Thymus (tissue), 11 donors: ENCODE results near the gene NCKIPSD. TPM values are rescaled to one million over a fixed set of nuclear protein-coding genes. Genes with fewer than 3 reads are reported as not detected.
A peak's percentile ranks its signal among the peaks of the same experiment; 100 is the strongest.

Experiments
- DNase-seq, 9 donors: peaks; one replicate each; pipeline ENCODE4 v3.0.0-alpha.2; 2013; ENCODE audit warnings: low spot score in 9 of 9, low read depth in 6 of 9, missing footprints in 1 of 9
- H3K27ac ChIP-seq, 2 donors: one replicate each; pipeline ENCODE4 v1.5.1; 2013; ENCODE audit warnings: control low read depth in 1 of 2, low read depth in 1 of 2, low read length in 1 of 2, mild to moderate bottlenecking in 1 of 2, moderate library complexity in 1 of 2
- H3K27me3 ChIP-seq, 2 donors: one replicate each; pipeline ENCODE4 v1.5.1; 2013; ENCODE audit warnings: low read length in 1 of 2; ENCODE audit not compliant: control insufficient read depth in 2 of 2, insufficient read depth in 1 of 2
- H3K36me3 ChIP-seq, 2 donors: one replicate each; pipeline ENCODE4 v1.5.1; 2013; ENCODE audit warnings: low read length in 1 of 2, mild to moderate bottlenecking in 1 of 2, moderate library complexity in 1 of 2; ENCODE audit not compliant: control insufficient read depth in 2 of 2, insufficient read depth in 2 of 2
- H3K4me1 ChIP-seq, 2 donors: one replicate each; pipeline ENCODE4 v1.5.1; 2013; ENCODE audit warnings: low read length in 2 of 2; ENCODE audit not compliant: control insufficient read depth in 2 of 2, insufficient read depth in 2 of 2
- H3K4me3 ChIP-seq, 2 donors: one replicate each; pipeline ENCODE4 v1.5.1; 2013; ENCODE audit warnings: low read length in 2 of 2, control low read depth in 1 of 2, mild to moderate bottlenecking in 1 of 2
- H3K9me3 ChIP-seq, 2 donors: one replicate each; pipeline ENCODE4 v1.5.1; 2013; ENCODE audit warnings: low read length in 1 of 2, mild to moderate bottlenecking in 1 of 2; ENCODE audit not compliant: control insufficient read depth in 2 of 2, insufficient read depth in 1 of 2
- WGBS: extraction: QIAGEN DNeasy Blood & Tissue Kit; methylation state at CpG from one replicate; pipeline ENCODE4 v1.1.7; 2013; 5-methylcytosine and 5-hydroxymethylcytosine counted together
- polyA plus RNA-seq: library from polyadenylated mRNA; stranded (reverse); fragments of 200-250 nt; gene quantifications from one replicate; pipeline ENCODE4 v1.2.3, GENCODE V29; 2013
- total RNA-seq: library from RNA; stranded (reverse); fragments of 120-200 nt; gene quantifications from one replicate; pipeline ENCODE4 v1.2.4, GENCODE V29; 2013
- donor health status: healthy.

The NCKIPSD gene
- total and polyA plus RNA-seq, 2 donors = 7.0 to 8.8 TPM

DNA sequence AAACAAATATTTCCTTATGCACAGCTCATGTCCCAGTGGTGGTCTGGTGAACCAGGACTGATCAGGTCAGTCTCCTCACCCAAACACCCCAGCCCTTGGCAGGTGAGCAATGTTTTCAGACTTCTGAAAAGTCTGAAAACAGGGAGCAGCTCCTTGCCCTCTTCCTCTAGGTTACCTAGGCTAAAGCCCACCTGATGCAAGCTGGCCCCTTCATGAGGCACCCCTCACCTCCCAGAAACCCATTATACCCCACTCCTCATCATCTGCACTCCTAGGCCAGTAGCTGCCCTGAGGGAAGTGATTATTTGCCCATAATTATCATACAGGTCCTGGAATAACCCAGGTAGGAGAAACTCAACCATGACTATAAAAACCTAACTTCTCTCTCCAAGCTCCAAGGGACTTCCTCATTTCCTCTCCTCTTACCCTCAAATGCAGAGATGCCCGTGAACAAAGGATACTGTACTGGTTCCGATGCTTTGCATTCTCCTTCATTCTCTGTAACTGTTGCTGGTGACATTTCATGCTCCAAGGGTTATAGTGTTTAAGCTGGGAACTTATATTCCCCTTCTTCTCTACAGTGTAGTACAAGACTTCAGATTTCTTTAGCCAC is 5.2 kb upstream of the NCKIPSD start:
- Histone ChIP-seq H3K4me3 (no peak overlapping the region), H3K27me3 (no peaks in the 10 kb centered on the region), H3K4me1 (peaks cover 0 to 7% of the 10 kb centered on the region in 2 donors), H3K36me3 (peaks cover 81 to 88% of the 10 kb centered on the region in 2 donors), H3K27ac (no peak overlapping the region), H3K9me3 (no peaks in the 10 kb centered on the region)
- WGBS = 97% methylated on average over 2 of the region's 2 CpGs
- DNase-seq = no peak

GRCh38 chr3:48689384-48689783 is 3.7 kb upstream of the NCKIPSD start:
- H3K36me3 ChIP-seq = peaks cover 65 to 74% of the 10 kb centered on the region in 2 donors
- H3K4me3 ChIP-seq = no peak overlapping the region
- no peak for DNase-seq
- no peaks in the 10 kb centered on the region for H3K27me3 ChIP-seq
- no peaks in the 10 kb centered on the region for H3K9me3 ChIP-seq
- H3K27ac ChIP-seq = no peak overlapping the region
- 86% methylated on average over 5 of the region's 5 CpGs for WGBS
- peaks cover 5 to 18% of the 10 kb centered on the region in 2 donors for H3K4me1 ChIP-seq

DNA sequence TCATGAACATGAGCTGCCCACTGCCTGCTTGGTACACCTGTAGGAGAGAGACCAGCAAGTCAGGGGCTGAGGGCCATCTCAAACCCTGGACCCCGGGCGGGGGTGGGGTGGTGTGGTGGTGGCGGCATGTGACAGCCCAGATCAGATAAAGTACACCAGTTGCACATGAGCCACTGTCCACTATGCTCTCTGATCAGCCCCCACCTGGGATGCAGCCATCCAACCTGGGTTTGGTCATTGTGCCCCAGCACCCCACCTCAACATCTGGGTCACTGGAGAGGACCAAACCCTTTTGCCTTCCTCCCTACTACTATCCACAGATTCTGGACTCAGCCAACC is 3.0 kb upstream of the NCKIPSD start:
- WGBS = 96% methylated on average over 3 of the region's 3 CpGs
- Histone ChIP-seq H3K27ac (no peak overlapping the region), H3K36me3 (peaks cover 60 to 68% of the 10 kb centered on the region in 2 donors), H3K27me3 (no peaks in the 10 kb centered on the region), H3K4me3 (no peak overlapping the region), H3K9me3 (peaks cover 0 to 2% of the 10 kb centered on the region in 2 donors), H3K4me1 (peaks cover 5 to 22% of the 10 kb centered on the region in 2 donors)
- DNase-seq = no peak

GRCh38 chr3:48688032-48688736 is 2.5 kb upstream of the NCKIPSD start:
- H3K27ac ChIP-seq = no peak overlapping the region
- H3K4me1 ChIP-seq = peaks cover 5 to 22% of the 10 kb centered on the region in 2 donors
- no peak overlapping the region for H3K4me3 ChIP-seq
- 97% methylated on average over 18 of the region's 18 CpGs for WGBS
- no peaks in the 10 kb centered on the region for H3K27me3 ChIP-seq
- H3K36me3 ChIP-seq = peaks cover 56 to 62% of the 10 kb centered on the region in 2 donors
- H3K9me3 ChIP-seq = peaks cover 0 to 4% of the 10 kb centered on the region in 2 donors
- DNase-seq = no peak

DNA sequence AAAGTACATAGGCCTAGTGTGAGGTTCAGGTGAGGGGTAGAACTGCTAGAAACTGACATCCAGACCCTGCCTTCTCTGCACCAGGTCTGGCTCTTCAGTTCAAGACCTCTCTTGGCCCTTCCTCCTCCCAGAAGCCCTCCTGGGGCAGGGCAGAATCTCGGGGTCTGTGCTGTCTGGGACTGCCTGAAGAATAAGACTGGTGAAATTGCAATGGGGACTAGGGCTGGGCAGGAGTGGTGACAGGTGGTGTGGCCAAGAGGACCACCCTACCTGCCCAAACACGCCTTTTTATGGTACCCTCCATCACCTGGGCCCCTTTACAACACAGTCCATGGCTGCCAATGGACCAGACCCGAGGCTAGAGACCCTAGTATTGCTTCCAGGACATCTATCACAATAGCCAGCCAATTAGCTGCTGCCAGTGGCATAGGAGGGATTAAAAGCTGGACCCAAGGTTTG is 1.5 kb upstream of the NCKIPSD start:
- Histone ChIP-seq H3K27ac (no peak overlapping the region), H3K9me3 (peaks cover 0 to 4% of the 10 kb centered on the region in 2 donors), H3K27me3 (no peaks in the 10 kb centered on the region), H3K4me3 (no peak overlapping the region), H3K36me3 (peaks cover 51 to 55% of the 10 kb centered on the region in 2 donors), H3K4me1 (peaks cover 5 to 22% of the 10 kb centered on the region in 2 donors)
- DNase-seq = no peak
- 73% methylated on average over 3 of the region's 3 CpGs for WGBS

GRCh38 chr3:48686538-48687219 is 964 bp upstream of the NCKIPSD start:
- Histone ChIP-seq H3K36me3 (peaks cover 48 to 54% of the 10 kb centered on the region in 2 donors), H3K27ac (peak overlapping the region in 1 of 2 donors; percentile 68), H3K27me3 (no peaks in the 10 kb centered on the region), H3K9me3 (peaks cover 0 to 4% of the 10 kb centered on the region in 2 donors), H3K4me1 (peaks cover 5 to 22% of the 10 kb centered on the region in 2 donors), H3K4me3 (no peak overlapping the region)
- DNase-seq = no peak
- 91% methylated on average over 10 of the region's 10 CpGs for WGBS

- H3K27ac ChIP-seq = peak overlapping the region; percentile 89 to 99
- H3K4me3 ChIP-seq = peak overlapping the region; percentile 58 to 87
- no peaks in the 10 kb centered on the region for H3K27me3 ChIP-seq
- WGBS = 16% methylated on average over 13 of the region's 13 CpGs
- H3K9me3 ChIP-seq = peaks cover 0 to 4% of the 10 kb centered on the region in 2 donors
- peaks cover 48 to 52% of the 10 kb centered on the region in 2 donors for H3K36me3 ChIP-seq
- peaks cover 5 to 22% of the 10 kb centered on the region in 2 donors for H3K4me1 ChIP-seq
- DNase-seq = no peak
These were observed 467 bp downstream of the NCKIPSD start for GRCh38 chr3:48685293-48685602.

- Histone ChIP-seq H3K36me3 (peaks cover 42 to 52% of the 10 kb centered on the region in 2 donors), H3K4me3 (peak overlapping the region in 1 of 2 donors; percentile 87), H3K27ac (no peak overlapping the region), H3K9me3 (peaks cover 0 to 4% of the 10 kb centered on the region in 2 donors), H3K4me1 (peaks cover 5 to 22% of the 10 kb centered on the region in 2 donors), H3K27me3 (no peaks in the 10 kb centered on the region)
- WGBS = 75% methylated on average over 7 of the region's 7 CpGs
- peak in 1 of 9 donors; percentile 14 for DNase-seq
These were observed 1.1 kb downstream of the NCKIPSD start for GRCh38 chr3:48684480-48685143.

DNA sequence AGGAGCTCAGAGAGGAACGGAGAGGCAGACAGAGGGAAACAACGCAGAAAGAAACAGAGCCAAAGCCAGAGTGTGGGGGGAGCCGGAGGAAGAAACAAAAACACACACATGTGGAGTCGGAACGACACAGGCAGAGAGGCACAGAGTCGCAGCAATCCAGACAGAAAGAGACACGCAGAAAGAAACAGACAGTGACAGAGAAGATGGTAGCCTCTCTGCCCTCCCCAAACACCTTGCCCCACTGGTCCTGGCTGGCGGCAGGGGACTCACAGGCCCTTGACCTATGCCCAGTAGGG is 1.7 kb downstream of the NCKIPSD start:
- H3K36me3 ChIP-seq = peaks cover 36 to 51% of the 10 kb centered on the region in 2 donors
- no peak for DNase-seq
- 92% methylated on average over 8 of the region's 8 CpGs for WGBS
- peaks cover 5 to 22% of the 10 kb centered on the region in 2 donors for H3K4me1 ChIP-seq
- peaks cover 0 to 4% of the 10 kb centered on the region in 2 donors for H3K9me3 ChIP-seq
- no peak overlapping the region for H3K27ac ChIP-seq
- no peaks in the 10 kb centered on the region for H3K27me3 ChIP-seq
- no peak overlapping the region for H3K4me3 ChIP-seq
